Astrocyte (in vitro differentiated cells and primary cell): Measurements from ENCODE around the gene HAPLN1.

Experiments used
- EZH2 ChIP-seq: IDR thresholded peaks from 2 replicates; pipeline ENCODE4 v1.6.1; 2012; ENCODE audit warnings: mild to moderate bottlenecking, low read length, inconsistent platforms; ENCODE audit not compliant: insufficient read depth
- TF ChIP-seq, protein P1 (sequence below): IDR thresholded peaks from 2 replicates; pipeline ENCODE4 v1.5.1; 2011; ENCODE audit warnings: low read depth, mild to moderate bottlenecking, inconsistent platforms, low read length, moderate library complexity; ENCODE audit not compliant: insufficient read depth

DNA sequence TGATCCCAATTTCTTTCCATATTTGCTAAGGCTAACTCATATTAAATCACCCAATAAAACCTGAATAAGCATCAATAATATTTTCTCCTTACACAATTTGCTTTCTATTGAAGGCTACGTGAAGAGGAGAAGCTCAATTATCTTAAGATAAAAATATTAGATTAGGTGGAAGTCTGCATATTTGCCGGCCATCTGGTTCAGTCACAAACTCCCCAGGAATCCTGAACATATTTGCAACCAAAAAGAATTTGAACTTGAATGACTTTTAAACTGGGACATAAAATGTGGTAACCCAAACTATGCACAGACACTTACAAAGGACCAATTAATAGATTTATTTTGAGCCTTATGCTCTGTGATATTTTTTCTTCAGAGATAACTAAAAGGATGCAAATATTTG is 92.3 kb downstream of the HAPLN1 start:
- TF ChIP-seq, protein P1, sequence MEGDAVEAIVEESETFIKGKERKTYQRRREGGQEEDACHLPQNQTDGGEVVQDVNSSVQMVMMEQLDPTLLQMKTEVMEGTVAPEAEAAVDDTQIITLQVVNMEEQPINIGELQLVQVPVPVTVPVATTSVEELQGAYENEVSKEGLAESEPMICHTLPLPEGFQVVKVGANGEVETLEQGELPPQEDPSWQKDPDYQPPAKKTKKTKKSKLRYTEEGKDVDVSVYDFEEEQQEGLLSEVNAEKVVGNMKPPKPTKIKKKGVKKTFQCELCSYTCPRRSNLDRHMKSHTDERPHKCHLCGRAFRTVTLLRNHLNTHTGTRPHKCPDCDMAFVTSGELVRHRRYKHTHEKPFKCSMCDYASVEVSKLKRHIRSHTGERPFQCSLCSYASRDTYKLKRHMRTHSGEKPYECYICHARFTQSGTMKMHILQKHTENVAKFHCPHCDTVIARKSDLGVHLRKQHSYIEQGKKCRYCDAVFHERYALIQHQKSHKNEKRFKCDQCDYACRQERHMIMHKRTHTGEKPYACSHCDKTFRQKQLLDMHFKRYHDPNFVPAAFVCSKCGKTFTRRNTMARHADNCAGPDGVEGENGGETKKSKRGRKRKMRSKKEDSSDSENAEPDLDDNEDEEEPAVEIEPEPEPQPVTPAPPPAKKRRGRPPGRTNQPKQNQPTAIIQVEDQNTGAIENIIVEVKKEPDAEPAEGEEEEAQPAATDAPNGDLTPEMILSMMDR, result no peak
- no peak for TF ChIP-seq EZH2
